ENCODE results near the gene SYMPK.
A peak's percentile ranks its signal among the peaks of the same experiment; 100 is the strongest.

SYMPK gene

GRCh38 chr19:45825263-45825605, 37.7 kb downstream of the SYMPK start:
- no peak for DNase-seq (ENCODE audit: low spot score)

- no peak for DNase-seq (ENCODE audit: low spot score)
Measured at GRCh38 chr19:45824531-45825262, 38.2 kb downstream of the SYMPK start.

- DNase-seq (ENCODE audit: low spot score): no peak
Measured at GRCh38 chr19:45824041-45824471, 38.9 kb downstream of the SYMPK start.

- no peak for DNase-seq (ENCODE audit: low spot score)
Measured at GRCh38 chr19:45823182-45823581, 39.8 kb downstream of the SYMPK start.

- no peak for DNase-seq (ENCODE audit: low spot score)
Measured at GRCh38 chr19:45822716-45823115, 40.2 kb downstream of the SYMPK start.

- DNase-seq (ENCODE audit: low spot score): no peak
Measured at GRCh38 chr19:45821570-45821969, 41.4 kb downstream of the SYMPK start.

GRCh38 chr19:45821103-45821521, 41.8 kb downstream of the SYMPK start:
- DNase-seq (ENCODE audit: low spot score): no peak

GRCh38 chr19:45820413-45821102, 42.4 kb downstream of the SYMPK start:
- no peak for DNase-seq (ENCODE audit: low spot score)

GRCh38 chr19:45819769-45820168, 43.2 kb downstream of the SYMPK start:
- no peak for DNase-seq (ENCODE audit: low spot score)

GRCh38 chr19:45817725-45818301, 45.1 kb downstream of the SYMPK start:
- no peak for DNase-seq (ENCODE audit: low spot score)

- peak; percentile 86 for DNase-seq (ENCODE audit: low spot score)
Measured at GRCh38 chr19:45817010-45817724, 45.8 kb downstream of the SYMPK start.

GRCh38 chr19:45816236-45817009, 46.5 kb downstream of the SYMPK start:
- DNase-seq (ENCODE audit: low spot score): no peak

GRCh38 chr19:45815481-45816216, 47.3 kb downstream of the SYMPK start:
- DNase-seq (ENCODE audit: low spot score): no peak

- no peak for DNase-seq (ENCODE audit: low spot score)
Measured at GRCh38 chr19:45814851-45815480, 48.0 kb downstream of the SYMPK start, which contains the start of gene RSPH6A. Gene RSPH6A, minus strand, starts transcription at chr19:45815308. Its CDS starts 132 bp downstream, at chr19:45815176.

- DNase-seq (ENCODE audit: low spot score): no peak
Measured at GRCh38 chr19:45814166-45814780, 48.7 kb downstream of the SYMPK start.

- no peak for DNase-seq (ENCODE audit: low spot score)
Measured at GRCh38 chr19:45812297-45812696, 50.6 kb downstream of the SYMPK start.

- DNase-seq (ENCODE audit: low spot score): no peak
Measured at GRCh38 chr19:45809643-45810159, 53.2 kb downstream of the SYMPK start.

- DNase-seq (ENCODE audit: low spot score): no peak
Measured at GRCh38 chr19:45805719-45806118, 57.2 kb downstream of the SYMPK start.

- DNase-seq (ENCODE audit: low spot score): no peak
Measured at GRCh38 chr19:45804959-45805230, 58.1 kb downstream of the SYMPK start.

All from cerebellar cortex (tissue), 1 donor.